Naive B cell (primary cell): ENCODE results near the gene RFLNA. TPM values are rescaled to one million over a fixed set of nuclear protein-coding genes. Genes with fewer than 3 reads are reported as not detected.

Experiments
- ATAC-seq, 2 donors: fragments of 150-1000 bp; cut with Tn5 transposase; 2 replicates each; pipeline ENCODE4 v1.10.0; 2021; ENCODE audit warnings: low read depth in 2 of 2, mild to moderate bottlenecking in 2 of 2, moderate library complexity in 2 of 2
- DNase-seq: peaks from one replicate; pipeline ENCODE4 v3.0.0; 2022
- H3K27ac Mint-ChIP-seq, 6 donors: one replicate each; pipeline ENCODE4 v1.8.0; 2020 to 2022; ENCODE audit warnings: mild to moderate bottlenecking in 6 of 6, mixed read lengths in 6 of 6, moderate library complexity in 5 of 6, inconsistent platforms in 2 of 6
- H3K27me3 Mint-ChIP-seq, 3 donors: one replicate each; pipeline ENCODE4 v1.8.0; 2021 to 2022; ENCODE audit warnings: mixed read lengths in 3 of 3, mild to moderate bottlenecking in 1 of 3
- H3K36me3 Mint-ChIP-seq, 2 donors: one replicate each; pipeline ENCODE4 v1.8.0; 2020 to 2022; ENCODE audit warnings: mixed read lengths in 2 of 2, inconsistent platforms in 1 of 2, mild to moderate bottlenecking in 1 of 2
- H3K4me1 Mint-ChIP-seq, 3 donors: one replicate each; pipeline ENCODE4 v1.8.0; 2020 to 2022; ENCODE audit warnings: mixed read lengths in 3 of 3, inconsistent platforms in 1 of 3, mild to moderate bottlenecking in 1 of 3, moderate library complexity in 1 of 3
- H3K4me3 Mint-ChIP-seq, 8 donors: one replicate each; pipeline ENCODE4 v1.8.0; 2020 to 2022; ENCODE audit warnings: mild to moderate bottlenecking in 8 of 8, mixed read lengths in 8 of 8, moderate library complexity in 8 of 8, inconsistent platforms in 2 of 8
- H3K9me3 Mint-ChIP-seq, 7 donors: one replicate each; pipeline ENCODE4 v1.8.0; 2020 to 2022; ENCODE audit warnings: mixed read lengths in 7 of 7, mild to moderate bottlenecking in 5 of 7, inconsistent platforms in 2 of 7, moderate library complexity in 1 of 7
- polyA plus RNA-seq, 6 donors: library from polyadenylated mRNA; unstranded; fragments of 300-500 nt; fragmentation: Illumina TruSeq; gene quantifications; one replicate each; pipeline ENCODE4 v1.2.3, GENCODE V29; 2021; ENCODE audit warnings: low read depth in 6 of 6

Gene RFLNA
- polyA plus RNA-seq, result under 1 TPM in 1 of 6 donors, not detected in 5; 0.22 TPM

- H3K4me1 Mint-ChIP-seq, result peaks cover 0 to 10% (median 6%) of the 10 kb centered on the region in 3 donors
- DNase-seq (no peak), ATAC-seq (no peak)
- no peaks in the 10 kb centered on the region for H3K9me3 Mint-ChIP-seq
- peak within 1 kb of the TSS in 1 of 8 donors; percentile 16 for H3K4me3 Mint-ChIP-seq
- H3K27me3 Mint-ChIP-seq, result peaks cover 23 to 51% (median 46%) of the 10 kb centered on the region in 3 donors
- no peak within 1 kb of the TSS for H3K27ac Mint-ChIP-seq
- no peaks in the 10 kb centered on the region for H3K36me3 Mint-ChIP-seq
These were observed at the start of gene RFLNA for GRCh38 chr12:124294780-124295341. TSS of gene RFLNA (plus strand) at chr12:124295093. CDS start at chr12:124295430, 337 bp downstream.

GRCh38 chr12:124247331-124247730 is 47.6 kb upstream of the RFLNA start:
- DNase-seq (no peak), ATAC-seq (no peak)
- Mint-ChIP-seq H3K4me3 (no peak overlapping the region), H3K27me3 (peaks cover 8 to 27% (median 13%) of the 10 kb centered on the region in 3 donors), H3K9me3 (peaks cover 4 to 43% (median 24%) of the 10 kb centered on the region in 7 donors), H3K4me1 (no peaks in the 10 kb centered on the region), H3K36me3 (no peaks in the 10 kb centered on the region), H3K27ac (no peak overlapping the region)

GRCh38 chr12:124248941-124249825 is 45.7 kb upstream of the RFLNA start:
- Mint-ChIP-seq H3K36me3 (no peaks in the 10 kb centered on the region), H3K4me1 (no peaks in the 10 kb centered on the region), H3K27ac (no peak overlapping the region), H3K27me3 (peaks cover 3 to 33% (median 12%) of the 10 kb centered on the region in 3 donors), H3K9me3 (peaks cover 4 to 39% (median 20%) of the 10 kb centered on the region in 7 donors), H3K4me3 (no peak overlapping the region)
- DNase-seq (no peak), ATAC-seq (no peak)

GRCh38 chr12:124251186-124251585 is 43.7 kb upstream of the RFLNA start:
- Mint-ChIP-seq H3K27me3 (peaks cover 5 to 28% (median 14%) of the 10 kb centered on the region in 3 donors), H3K36me3 (no peaks in the 10 kb centered on the region), H3K27ac (peak overlapping the region in 1 of 6 donors; percentile 22), H3K9me3 (peaks cover 4 to 27% (median 14%) of the 10 kb centered on the region in 7 donors), H3K4me1 (no peaks in the 10 kb centered on the region), H3K4me3 (no peak overlapping the region)
- ATAC-seq, result no peak
- DNase-seq, result no peak

GRCh38 chr12:124252964-124253363 is 41.9 kb upstream of the RFLNA start:
- Mint-ChIP-seq H3K27ac (no peak overlapping the region), H3K27me3 (peaks cover 18 to 32% (median 31%) of the 10 kb centered on the region in 3 donors), H3K9me3 (peaks cover 0 to 9% (median under 1%) of the 10 kb centered on the region in 7 donors), H3K4me3 (no peak overlapping the region), H3K36me3 (no peaks in the 10 kb centered on the region), H3K4me1 (no peaks in the 10 kb centered on the region)
- ATAC-seq, result no peak
- DNase-seq, result no peak

GRCh38 chr12:124254126-124254525 is 40.8 kb upstream of the RFLNA start:
- Mint-ChIP-seq H3K27me3 (peaks cover 25 to 43% (median 42%) of the 10 kb centered on the region in 3 donors), H3K4me3 (no peak overlapping the region), H3K36me3 (no peaks in the 10 kb centered on the region), H3K9me3 (peaks cover 0 to 7% (median 0%) of the 10 kb centered on the region in 7 donors), H3K4me1 (no peaks in the 10 kb centered on the region), H3K27ac (no peak overlapping the region)
- DNase-seq (no peak), ATAC-seq (no peak)

GRCh38 chr12:124259154-124260066 is 35.5 kb upstream of the RFLNA start:
- H3K27me3 Mint-ChIP-seq, result peaks cover 42 to 73% (median 65%) of the 10 kb centered on the region in 3 donors
- ATAC-seq, result no peak
- DNase-seq, result no peak
- H3K4me3 Mint-ChIP-seq, result no peak overlapping the region
- peaks cover 0 to under 1% of the 10 kb centered on the region in 2 donors for H3K36me3 Mint-ChIP-seq
- peak overlapping the region in 2 of 6 donors; percentile 2 to 11 for H3K27ac Mint-ChIP-seq
- H3K9me3 Mint-ChIP-seq, result no peaks in the 10 kb centered on the region
- H3K4me1 Mint-ChIP-seq, result peaks cover 3 to 9% (median 8%) of the 10 kb centered on the region in 3 donors

GRCh38 chr12:124261885-124262284 is 33.0 kb upstream of the RFLNA start:
- Mint-ChIP-seq H3K27me3 (peaks cover 41 to 72% (median 64%) of the 10 kb centered on the region in 3 donors), H3K27ac (no peak overlapping the region), H3K4me3 (no peak overlapping the region), H3K36me3 (peaks cover 0 to 8% of the 10 kb centered on the region in 2 donors), H3K4me1 (peaks cover 3 to 9% (median 8%) of the 10 kb centered on the region in 3 donors), H3K9me3 (peaks cover 0 to 3% (median 0%) of the 10 kb centered on the region in 7 donors)
- ATAC-seq (no peak), DNase-seq (no peak)

- Mint-ChIP-seq H3K4me1 (peaks cover 3 to 9% (median 8%) of the 10 kb centered on the region in 3 donors), H3K27me3 (peaks cover 25 to 52% (median 52%) of the 10 kb centered on the region in 3 donors), H3K27ac (peak overlapping the region in 1 of 6 donors; percentile 27), H3K36me3 (peaks cover 0 to 8% of the 10 kb centered on the region in 2 donors), H3K9me3 (peaks cover 0 to 3% (median 0%) of the 10 kb centered on the region in 7 donors), H3K4me3 (no peak overlapping the region)
- ATAC-seq (no peak), DNase-seq (no peak)
These were observed 30.7 kb upstream of the RFLNA start for GRCh38 chr12:124264089-124264795.

GRCh38 chr12:124264879-124265278 is 30.0 kb upstream of the RFLNA start:
- Mint-ChIP-seq H3K27me3 (peaks cover 21 to 49% (median 46%) of the 10 kb centered on the region in 3 donors), H3K36me3 (peaks cover 0 to 8% of the 10 kb centered on the region in 2 donors), H3K9me3 (peaks cover 0 to 3% (median 0%) of the 10 kb centered on the region in 7 donors), H3K4me1 (peaks cover 0 to 4% (median 4%) of the 10 kb centered on the region in 3 donors), H3K27ac (peak overlapping the region in 1 of 6 donors; percentile 89), H3K4me3 (no peak overlapping the region)
- DNase-seq (no peak), ATAC-seq (no peak)

- no peaks in the 10 kb centered on the region for H3K4me1 Mint-ChIP-seq
- H3K9me3 Mint-ChIP-seq, result peaks cover 0 to 3% (median 0%) of the 10 kb centered on the region in 7 donors
- H3K27me3 Mint-ChIP-seq, result peaks cover 22 to 53% (median 31%) of the 10 kb centered on the region in 3 donors
- no peak for ATAC-seq
- no peak overlapping the region for H3K4me3 Mint-ChIP-seq
- DNase-seq, result no peak
- H3K27ac Mint-ChIP-seq, result no peak overlapping the region
- H3K36me3 Mint-ChIP-seq, result peaks cover 0 to 8% of the 10 kb centered on the region in 2 donors
These were observed 27.6 kb upstream of the RFLNA start for GRCh38 chr12:124267205-124267778.

GRCh38 chr12:124270671-124271070 is 24.2 kb upstream of the RFLNA start:
- H3K27me3 Mint-ChIP-seq, result peaks cover 10 to 33% (median 20%) of the 10 kb centered on the region in 3 donors
- ATAC-seq (no peak), DNase-seq (no peak)
- H3K9me3 Mint-ChIP-seq, result no peaks in the 10 kb centered on the region
- H3K4me1 Mint-ChIP-seq, result no peaks in the 10 kb centered on the region
- peak overlapping the region in 1 of 6 donors; percentile 23 for H3K27ac Mint-ChIP-seq
- no peaks in the 10 kb centered on the region for H3K36me3 Mint-ChIP-seq
- H3K4me3 Mint-ChIP-seq, result no peak overlapping the region
